ENCODE measurements around the gene PRKCH. TPM values are rescaled to one million over a fixed set of nuclear protein-coding genes. Genes with fewer than 3 reads are reported as not detected.
"Not testable (repeated sequence)": the region's sequence is repeated elsewhere in the genome, so short reads cannot be mapped to it uniquely, and the experiment has no call there.

PRKCH gene
- total RNA-seq, 1 donor from 2014 or later: 282 TPM

GRCh38 chr14:61308198-61308597 lies 13.2 kb upstream of the PRKCH start:
- peak; percentile 92 for DNase-seq (ENCODE audit: low read depth, low spot score)

GRCh38 chr14:61308701-61309100 lies 12.7 kb upstream of the PRKCH start:
- not testable (repeated sequence) for DNase-seq (ENCODE audit: low read depth, low spot score)

GRCh38 chr14:61315313-61315712 lies 6.1 kb upstream of the PRKCH start:
- no peak for DNase-seq (ENCODE audit: low read depth, low spot score)

- DNase-seq (ENCODE audit: low read depth, low spot score): no peak
Observed at GRCh38 chr14:61319086-61319485, 2.3 kb upstream of the PRKCH start.

- DNase-seq (ENCODE audit: low read depth, low spot score): no peak
Observed at GRCh38 chr14:61319706-61320105, 1.7 kb upstream of the PRKCH start.

- DNase-seq (ENCODE audit: low read depth, low spot score): not testable (repeated sequence)
Observed at GRCh38 chr14:61320170-61320569, 1.2 kb upstream of the PRKCH start.

- no peak for DNase-seq (ENCODE audit: low read depth, low spot score)
Observed at GRCh38 chr14:61320806-61321384, 484 bp upstream of the PRKCH start.

GRCh38 chr14:61322011-61322798 lies 826 bp downstream of the PRKCH start:
- no peak for DNase-seq (ENCODE audit: low read depth, low spot score)

GRCh38 chr14:61322799-61323290 lies 1.5 kb downstream of the PRKCH start:
- no peak for DNase-seq (ENCODE audit: low read depth, low spot score)

GRCh38 chr14:61323970-61324369 lies 2.6 kb downstream of the PRKCH start:
- no peak for DNase-seq (ENCODE audit: low read depth, low spot score)

GRCh38 chr14:61325166-61325565 lies 3.8 kb downstream of the PRKCH start:
- no peak for DNase-seq (ENCODE audit: low read depth, low spot score)

GRCh38 chr14:61326146-61326545 lies 4.8 kb downstream of the PRKCH start:
- DNase-seq (ENCODE audit: low read depth, low spot score): no peak

GRCh38 chr14:61326847-61327246 lies 5.5 kb downstream of the PRKCH start:
- DNase-seq (ENCODE audit: low read depth, low spot score): peak; percentile 94

- DNase-seq (ENCODE audit: low read depth, low spot score): no peak
Observed at GRCh38 chr14:61328626-61329262, 7.4 kb downstream of the PRKCH start.

- no peak for DNase-seq (ENCODE audit: low read depth, low spot score)
Observed at GRCh38 chr14:61329478-61330051, 8.2 kb downstream of the PRKCH start.

GRCh38 chr14:61330511-61330910 lies 9.1 kb downstream of the PRKCH start:
- DNase-seq (ENCODE audit: low read depth, low spot score): no peak

GRCh38 chr14:61331992-61332657 lies 10.7 kb downstream of the PRKCH start:
- no peak for DNase-seq (ENCODE audit: low read depth, low spot score)

GRCh38 chr14:61332658-61333029 lies 11.3 kb downstream of the PRKCH start:
- DNase-seq (ENCODE audit: low read depth, low spot score): no peak

GRCh38 chr14:61333087-61333486 lies 11.7 kb downstream of the PRKCH start:
- no peak for DNase-seq (ENCODE audit: low read depth, low spot score)

GRCh38 chr14:61334197-61334701 lies 12.9 kb downstream of the PRKCH start:
- no peak for DNase-seq (ENCODE audit: low read depth, low spot score)

GRCh38 chr14:61335049-61335448 lies 13.7 kb downstream of the PRKCH start:
- DNase-seq (ENCODE audit: low read depth, low spot score): no peak
